WTC11 (cell line): ENCODE data around the gene METTL18. TPM values are rescaled to one million over a fixed set of nuclear protein-coding genes. Genes with fewer than 3 reads are reported as not detected.

ENCODE experiments used
- ATAC-seq: fragments of 200-7000 bp; cut with Tn5 transposase; 2 replicates; pipeline ENCODE4 v1.10.0; 2021; ENCODE audit warnings: mild to moderate bottlenecking, moderate library complexity
- CTCF ChIA-PET: fragments of 300-600 bp; sonication (Branson Sonifier 250); formaldehyde crosslinking; loops from one replicate; lab custom pipeline; 2021; ENCODE audit warnings: antibody characterized with exemption; lab: Charles Lee
- POLR2A ChIA-PET: fragments of 350-600 bp; sonication (Branson Sonifier 250); formaldehyde crosslinking; loops from one replicate; lab custom pipeline; 2021; ENCODE audit warnings: antibody characterized with exemption; lab: Charles Lee
- DNase-seq: peaks from one replicate; pipeline ENCODE4 v3.0.0; 2021; ENCODE audit warnings: low spot score
- H3K27ac Mint-ChIP-seq: 2 replicates; pipeline ENCODE4 v1.8.0; 2021; ENCODE audit warnings: mixed read lengths
- H3K27me3 Mint-ChIP-seq: 2 replicates; pipeline ENCODE4 v1.8.0; 2021; ENCODE audit warnings: low read depth, mild to moderate bottlenecking, moderate library complexity, mixed read lengths
- H3K36me3 Mint-ChIP-seq: 2 replicates; pipeline ENCODE4 v1.8.0; 2021; ENCODE audit warnings: mixed read lengths
- H3K4me1 Mint-ChIP-seq: 2 replicates; pipeline ENCODE4 v1.8.0; 2022; ENCODE audit warnings: mixed read lengths
- H3K4me3 Mint-ChIP-seq: 2 replicates; pipeline ENCODE4 v1.8.0; 2021; ENCODE audit warnings: mild to moderate bottlenecking, moderate library complexity, mixed read lengths
- H3K9me3 Mint-ChIP-seq: 2 replicates; pipeline ENCODE4 v1.8.0; 2021; ENCODE audit warnings: mixed read lengths
- AR ChIP-seq: fragments of 250-450 bp; sonication (Bioruptor Pico); IDR thresholded peaks from 2 replicates; pipeline ENCODE4 v1.9.0; 2021; ENCODE audit warnings: mild to moderate bottlenecking
- ATF6 ChIP-seq: sonication (generic); formaldehyde crosslinking; IDR thresholded peaks from 2 replicates; pipeline ENCODE4 v1.8.1; 2023; ENCODE audit warnings: mild to moderate bottlenecking, missing genetic modification reagents
- EMX1 ChIP-seq: fragments of 250-450 bp; sonication (Bioruptor Pico); IDR thresholded peaks from 2 replicates; pipeline ENCODE4 v1.8.0; 2021; ENCODE audit warnings: mild to moderate bottlenecking
- ESRRA ChIP-seq: sonication (generic); formaldehyde crosslinking; IDR thresholded peaks from 2 replicates; pipeline ENCODE4 v1.8.1; 2022; ENCODE audit warnings: mild to moderate bottlenecking, missing genetic modification reagents, borderline replicate concordance
- HMGXB4 ChIP-seq: sonication (generic); formaldehyde crosslinking; IDR thresholded peaks from 2 replicates; pipeline ENCODE4 v1.8.1; 2023; ENCODE audit warnings: mild to moderate bottlenecking, moderate library complexity, missing genetic modification reagents
- KAT7 ChIP-seq: sonication (generic); formaldehyde crosslinking; IDR thresholded peaks from 2 replicates; pipeline ENCODE4 v1.8.1; 2023; ENCODE audit warnings: missing genetic modification reagents, mild to moderate bottlenecking, borderline replicate concordance
- MXD4 ChIP-seq: fragments of 250-450 bp; sonication (Bioruptor Pico); IDR thresholded peaks from 2 replicates; pipeline ENCODE4 v1.8.0; 2021; ENCODE audit warnings: mild to moderate bottlenecking, moderate library complexity, borderline replicate concordance
- NFATC4 ChIP-seq: fragments of 250-450 bp; sonication (Bioruptor Pico); IDR thresholded peaks from 2 replicates; pipeline ENCODE4 v1.9.0; 2021; ENCODE audit warnings: mild to moderate bottlenecking
- PREB ChIP-seq: sonication (generic); formaldehyde crosslinking; IDR thresholded peaks from 2 replicates; pipeline ENCODE4 v1.8.1; 2022; ENCODE audit warnings: mild to moderate bottlenecking, missing genetic modification reagents, moderate library complexity, borderline replicate concordance
- SOX15 ChIP-seq: fragments of 250-450 bp; sonication (Bioruptor Pico); IDR thresholded peaks from 2 replicates; pipeline ENCODE4 v1.9.0; 2021; ENCODE audit warnings: mild to moderate bottlenecking
- TCF7 ChIP-seq: sonication (generic); formaldehyde crosslinking; IDR thresholded peaks from 2 replicates; pipeline ENCODE4 v1.8.0; 2022; ENCODE audit warnings: mild to moderate bottlenecking, low read depth, missing genetic modification reagents, moderate library complexity
- USF1 ChIP-seq: sonication (generic); formaldehyde crosslinking; IDR thresholded peaks from 2 replicates; pipeline ENCODE4 v1.8.0; 2022; ENCODE audit warnings: mild to moderate bottlenecking, missing genetic modification reagents
- ZBTB21 ChIP-seq: sonication (generic); formaldehyde crosslinking; IDR thresholded peaks from 2 replicates; pipeline ENCODE4 v1.8.1; 2023; ENCODE audit warnings: mild to moderate bottlenecking, missing genetic modification reagents, borderline replicate concordance
- ZNF138 ChIP-seq: sonication (generic); formaldehyde crosslinking; conservative IDR thresholded peaks from 2 replicates; pipeline ENCODE4 v1.8.1; 2022; ENCODE audit warnings: mild to moderate bottlenecking, moderate library complexity, missing genetic modification reagents
- ZNF281 ChIP-seq: sonication (generic); formaldehyde crosslinking; IDR thresholded peaks from 2 replicates; pipeline ENCODE4 v1.8.0; 2023; ENCODE audit warnings: mild to moderate bottlenecking, missing genetic modification reagents
- ZNF423 ChIP-seq: fragments of 250-450 bp; sonication (Bioruptor Pico); IDR thresholded peaks from 2 replicates; pipeline ENCODE4 v2.1.2; 2022; ENCODE audit warnings: mild to moderate bottlenecking, moderate library complexity
- ZNF671 ChIP-seq: fragments of 250-450 bp; sonication (Bioruptor Pico); IDR thresholded peaks from 2 replicates; pipeline ENCODE4 v1.8.0; 2021; ENCODE audit warnings: mild to moderate bottlenecking
- total RNA-seq: library from RNA; stranded (reverse); gene quantifications from 3 replicates; pipeline ENCODE4 v1.2.3, GENCODE V29; 2021

Gene METTL18
- total RNA-seq, 1 experiment from 2014 or later, result 7.7 TPM

- TF ChIP-seq SOX15 (CRISPR knock-in tag), result no peak
- no peak for TF ChIP-seq ZNF423 (CRISPR knock-in tag)
- no peak for TF ChIP-seq KAT7 (CRISPR knock-in tag)
- TF ChIP-seq NFATC4 (CRISPR knock-in tag), result no peak
- TF ChIP-seq ESRRA (CRISPR knock-in tag), result no peak
- TF ChIP-seq ATF6 (CRISPR knock-in tag), result no peak
These were observed 35.0 kb upstream of the METTL18 start (continued) for GRCh38 chr1:169829671-169830070.

- CTCF ChIA-PET, result no interaction called here
- Mint-ChIP-seq H3K4me3 (no peak overlapping the region), H3K27me3 (no peaks in the 10 kb centered on the region), H3K36me3 (peaks cover 41% of the 10 kb centered on the region), H3K9me3 (no peaks in the 10 kb centered on the region), H3K27ac (0 out of 2 replicates have a peak overlapping the region, but pooled peaks have one; percentile 6), H3K4me1 (no peaks in the 10 kb centered on the region)
- TF ChIP-seq ZBTB21, result no peak
- no peak for TF ChIP-seq ZNF281
- TF ChIP-seq AR (CRISPR knock-in tag), result no peak
- TF ChIP-seq MXD4, result no peak
- no peak for ATAC-seq
- POLR2A ChIA-PET, result no interaction called here
- DNase-seq, result no peak
These were observed 29.4 kb upstream of the METTL18 start for GRCh38 chr1:169824153-169824552.

GRCh38 chr1:169821500-169821899, 26.8 kb upstream of the METTL18 start:
- no peaks in the 10 kb centered on the region for H3K4me1 Mint-ChIP-seq
- H3K27me3 Mint-ChIP-seq, result no peaks in the 10 kb centered on the region
- H3K27ac Mint-ChIP-seq, result no peak overlapping the region
- no peak overlapping the region for H3K4me3 Mint-ChIP-seq
- ATAC-seq, result no peak
- ChIA-PET CTCF (no interaction called here), POLR2A (no interaction called here)
- DNase-seq, result no peak
- TF ChIP-seq ESRRA (CRISPR knock-in tag), result no peak
- no peak for TF ChIP-seq HMGXB4
- no peak for TF ChIP-seq PREB (CRISPR knock-in tag)
- no peak for TF ChIP-seq EMX1 (CRISPR knock-in tag)
- no peak for TF ChIP-seq ZNF671 (CRISPR knock-in tag)
- TF ChIP-seq USF1 (CRISPR knock-in tag), result no peak
- no peak for TF ChIP-seq ZNF138 (CRISPR knock-in tag)
- TF ChIP-seq TCF7, result no peak
- H3K9me3 Mint-ChIP-seq, result peaks cover 9% of the 10 kb centered on the region
- H3K36me3 Mint-ChIP-seq, result peaks cover 51% of the 10 kb centered on the region
